GM13977 (cell line): Measurements from ENCODE around the gene FSIP1.

Experiments used
- DNase-seq: peaks from one replicate; pipeline ENCODE4 v3.0.0; 2012; ENCODE audit warnings: low spot score
- in situ Hi-C: fragments of 300-500 bp; cut with MboI; formaldehyde crosslinking; loops from one replicate; pipeline ENCODE4 v1.12.0; 2022; ENCODE audit warnings: low sequenced_read_pairs, low pct_unique_long_range_greater_than_20kb, mixed read lengths, inconsistent platforms; ENCODE audit not compliant: unreplicated experiment
- TF ChIP-seq, protein P1 (sequence below): IDR thresholded peaks from 2 replicates; pipeline ENCODE4 v1.5.1; 2012; ENCODE audit warnings: mild to moderate bottlenecking, control low read depth; ENCODE audit not compliant: insufficient read depth; ENCODE audit errors: extremely low read depth, missing control alignments

The FSIP1 gene

GRCh38 chr15:39745415-39745814, 37.2 kb downstream of the FSIP1 start:
- in situ Hi-C loops = no loop called here

GRCh38 chr15:39744334-39745103, 38.1 kb downstream of the FSIP1 start:
- TF ChIP-seq, protein P1, sequence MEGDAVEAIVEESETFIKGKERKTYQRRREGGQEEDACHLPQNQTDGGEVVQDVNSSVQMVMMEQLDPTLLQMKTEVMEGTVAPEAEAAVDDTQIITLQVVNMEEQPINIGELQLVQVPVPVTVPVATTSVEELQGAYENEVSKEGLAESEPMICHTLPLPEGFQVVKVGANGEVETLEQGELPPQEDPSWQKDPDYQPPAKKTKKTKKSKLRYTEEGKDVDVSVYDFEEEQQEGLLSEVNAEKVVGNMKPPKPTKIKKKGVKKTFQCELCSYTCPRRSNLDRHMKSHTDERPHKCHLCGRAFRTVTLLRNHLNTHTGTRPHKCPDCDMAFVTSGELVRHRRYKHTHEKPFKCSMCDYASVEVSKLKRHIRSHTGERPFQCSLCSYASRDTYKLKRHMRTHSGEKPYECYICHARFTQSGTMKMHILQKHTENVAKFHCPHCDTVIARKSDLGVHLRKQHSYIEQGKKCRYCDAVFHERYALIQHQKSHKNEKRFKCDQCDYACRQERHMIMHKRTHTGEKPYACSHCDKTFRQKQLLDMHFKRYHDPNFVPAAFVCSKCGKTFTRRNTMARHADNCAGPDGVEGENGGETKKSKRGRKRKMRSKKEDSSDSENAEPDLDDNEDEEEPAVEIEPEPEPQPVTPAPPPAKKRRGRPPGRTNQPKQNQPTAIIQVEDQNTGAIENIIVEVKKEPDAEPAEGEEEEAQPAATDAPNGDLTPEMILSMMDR = no peak
- in situ Hi-C loops = no loop called here

More at GRCh38 chr15:39745415-39745814, 37.2 kb downstream of the FSIP1 start:
- DNase-seq = no peak
- TF ChIP-seq, protein P1 = no peak

GRCh38 chr15:39743611-39744010, 39.0 kb downstream of the FSIP1 start:
- no peak for DNase-seq
- in situ Hi-C loops = no loop called here
- TF ChIP-seq, protein P1 = no peak

More at GRCh38 chr15:39744334-39745103, 38.1 kb downstream of the FSIP1 start:
- DNase-seq = no peak

GRCh38 chr15:39741258-39741657, 41.4 kb downstream of the FSIP1 start:
- TF ChIP-seq, protein P1 = no peak
- in situ Hi-C loops = no loop called here
- DNase-seq = no peak

- in situ Hi-C loops = no loop called here
- no peak for DNase-seq
- TF ChIP-seq, protein P1 = no peak
Measured at GRCh38 chr15:39738998-39739397, 43.6 kb downstream of the FSIP1 start.

DNA sequence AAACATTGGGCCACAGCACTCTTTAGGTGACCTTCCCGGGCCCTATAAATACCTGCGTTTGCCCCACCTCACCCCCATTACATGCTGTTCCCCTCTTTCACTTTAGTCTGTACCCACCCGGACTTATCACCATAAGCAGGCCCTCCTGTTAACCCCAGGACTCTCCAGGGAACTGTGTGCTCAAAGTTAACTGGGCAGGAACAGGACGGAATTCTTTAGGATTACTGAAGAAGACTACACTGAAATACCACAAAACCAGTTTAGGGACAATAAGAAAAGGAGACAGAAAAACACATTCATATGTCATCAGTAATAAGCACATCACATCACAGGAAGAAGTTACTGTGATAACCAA, 45.5 kb downstream of the FSIP1 start:
- in situ Hi-C loops = no loop called here
- DNase-seq = no peak
- TF ChIP-seq, protein P1 = no peak
